Stimulated activated CD4-positive, alpha-beta T cell treated with anti-CD3 and anti-CD28 coated beads, Interleukin-1b, Interleukin-23, amount 100 ng/mL, for 24 hours (primary cell): ENCODE data around the gene TRPM2.
"Not testable (repeated sequence)": the region's sequence is repeated elsewhere in the genome, so short reads cannot be mapped to it uniquely, and the experiment has no call there.

Experiments
- DNase-seq, 4 experiments: peaks; one replicate each; pipeline ENCODE4 v3.0.0-alpha.2; 2020; ENCODE audit warnings: low read depth in 4 of 4, low spot score in 1 of 4

Gene TRPM2

GRCh38 chr21:44413566-44414290, 60.3 kb downstream of the TRPM2 start:
- DNase-seq: no peak

- DNase-seq: no peak
Measured at GRCh38 chr21:44414291-44415072, 61.1 kb downstream of the TRPM2 start.

GRCh38 chr21:44415073-44416025, 61.9 kb downstream of the TRPM2 start:
- DNase-seq: no peak

GRCh38 chr21:44416193-44416592, 62.8 kb downstream of the TRPM2 start:
- no peak for DNase-seq

GRCh38 chr21:44417621-44418107, 64.2 kb downstream of the TRPM2 start:
- DNase-seq: not testable (repeated sequence)

- DNase-seq: no peak
Measured at GRCh38 chr21:44418108-44418875, 64.9 kb downstream of the TRPM2 start.

- DNase-seq: no peak
Measured at GRCh38 chr21:44418876-44419230, 65.4 kb downstream of the TRPM2 start.

- no peak for DNase-seq
Measured at GRCh38 chr21:44419679-44420078, 66.3 kb downstream of the TRPM2 start.

- no peak for DNase-seq
Measured at GRCh38 chr21:44420416-44421205, 67.2 kb downstream of the TRPM2 start.

- DNase-seq: no peak
Measured at GRCh38 chr21:44421901-44422840, 68.8 kb downstream of the TRPM2 start.

- no peak for DNase-seq
Measured at GRCh38 chr21:44423312-44423821, 69.9 kb downstream of the TRPM2 start.

GRCh38 chr21:44423941-44424607, 70.7 kb downstream of the TRPM2 start:
- no peak for DNase-seq

- no peak for DNase-seq
Measured at GRCh38 chr21:44424608-44425306, 71.3 kb downstream of the TRPM2 start.

GRCh38 chr21:44425307-44425894, 72.0 kb downstream of the TRPM2 start:
- no peak for DNase-seq

- no peak for DNase-seq
Measured at GRCh38 chr21:44425895-44426662, 72.7 kb downstream of the TRPM2 start.

GRCh38 chr21:44426663-44427191, 73.3 kb downstream of the TRPM2 start:
- no peak for DNase-seq
